DND-41 (cell line): Measurements from ENCODE around the gene CEACAM8.

Source experiments
- CTCF ChIP-seq: IDR thresholded peaks from 2 replicates; pipeline ENCODE4 v1.5.1; 2012; ENCODE audit warnings: borderline replicate concordance, low read length, moderate library complexity, mild to moderate bottlenecking; ENCODE audit not compliant: poor library complexity, severe bottlenecking; ENCODE audit errors: extremely low read depth
- EZH2 ChIP-seq: IDR thresholded peaks from 3 replicates; pipeline ENCODE4 v1.6.1; 2012; ENCODE audit warnings: borderline replicate concordance, low read depth, mild to moderate bottlenecking, moderate library complexity, low read length, inconsistent platforms; ENCODE audit not compliant: severe bottlenecking

DNA sequence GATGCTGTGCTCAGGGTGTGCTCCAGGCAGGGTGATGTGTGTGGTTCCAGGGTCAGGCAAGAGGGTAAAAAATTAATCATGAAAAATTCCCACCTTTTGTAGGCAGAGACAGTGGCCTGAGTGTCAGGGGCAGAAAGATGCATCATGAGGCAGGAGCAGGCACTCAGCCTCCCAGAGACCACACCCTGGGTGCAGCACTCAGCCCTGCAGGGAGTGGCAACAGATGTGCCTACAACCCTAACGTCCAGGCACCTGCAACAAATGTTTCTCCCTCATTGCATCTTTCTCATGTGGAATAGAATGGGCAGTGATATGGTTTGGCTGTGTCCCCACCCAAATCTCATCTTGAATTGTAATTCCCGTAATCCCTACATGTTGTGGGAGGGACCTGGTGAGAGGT, 46.8 kb downstream of the CEACAM8 start:
- TF ChIP-seq CTCF, result no peak
- TF ChIP-seq EZH2, result no peak
